ENCODE results near the gene PLXNC1.

PLXNC1 gene

GRCh38 chr12:94262228-94263010, 114.0 kb downstream of the PLXNC1 start:
- no peaks in the 10 kb centered on the region for H3K9me3 Mint-ChIP-seq
- H3K4me1 Mint-ChIP-seq: peaks cover 53% of the 10 kb centered on the region
- peak; percentile 84 for ATAC-seq
- H3K4me3 Mint-ChIP-seq: peak overlapping the region; percentile 84 to 87
- no peaks in the 10 kb centered on the region for H3K27me3 Mint-ChIP-seq
- peak; percentile 75 to 83 for DNase-seq
- peak overlapping the region; percentile 93 to 97 for H3K27ac Mint-ChIP-seq

- no peaks in the 10 kb centered on the region for H3K27me3 Mint-ChIP-seq
- H3K27ac Mint-ChIP-seq: peak overlapping the region; percentile 93 to 97
- H3K4me1 Mint-ChIP-seq: peaks cover 61% of the 10 kb centered on the region
- no peaks in the 10 kb centered on the region for H3K9me3 Mint-ChIP-seq
- ATAC-seq (peak; percentile 89), DNase-seq (peak; percentile 69 to 85)
- H3K4me3 Mint-ChIP-seq: peak overlapping the region; percentile 84 to 87
Measured at GRCh38 chr12:94263011-94263811, 114.8 kb downstream of the PLXNC1 start.

GRCh38 chr12:94263905-94264561, 115.7 kb downstream of the PLXNC1 start:
- no peaks in the 10 kb centered on the region for H3K9me3 Mint-ChIP-seq
- no peaks in the 10 kb centered on the region for H3K27me3 Mint-ChIP-seq
- DNase-seq (no peak), ATAC-seq (no peak)
- peak overlapping the region; percentile 84 to 87 for H3K4me3 Mint-ChIP-seq
- H3K4me1 Mint-ChIP-seq: peaks cover 69% of the 10 kb centered on the region
- H3K27ac Mint-ChIP-seq: peak overlapping the region in 1 of 2 donors; percentile 67

GRCh38 chr12:94264736-94265485, 116.5 kb downstream of the PLXNC1 start:
- H3K4me3 Mint-ChIP-seq: no peak overlapping the region
- ATAC-seq: no peak
- DNase-seq: no peak
- H3K27ac Mint-ChIP-seq: no peak overlapping the region
- no peaks in the 10 kb centered on the region for H3K27me3 Mint-ChIP-seq
- H3K9me3 Mint-ChIP-seq: no peaks in the 10 kb centered on the region
- H3K4me1 Mint-ChIP-seq: peaks cover 78% of the 10 kb centered on the region

- ATAC-seq (no peak), DNase-seq (no peak)
- Mint-ChIP-seq H3K27me3 (no peaks in the 10 kb centered on the region), H3K4me3 (no peak overlapping the region), H3K4me1 (peaks cover 84% of the 10 kb centered on the region), H3K9me3 (no peaks in the 10 kb centered on the region), H3K27ac (peak overlapping the region in 1 of 2 donors; percentile 71)
Measured at GRCh38 chr12:94265539-94265938, 117.2 kb downstream of the PLXNC1 start.

- Mint-ChIP-seq H3K27me3 (no peaks in the 10 kb centered on the region), H3K27ac (no peak overlapping the region), H3K9me3 (no peaks in the 10 kb centered on the region), H3K4me1 (peaks cover 90% of the 10 kb centered on the region), H3K4me3 (no peak overlapping the region)
- DNase-seq: no peak
- ATAC-seq: no peak
Measured at GRCh38 chr12:94265966-94266745, 117.8 kb downstream of the PLXNC1 start.

- peak overlapping the region in 1 of 2 donors; percentile 28 for H3K27ac Mint-ChIP-seq
- H3K4me3 Mint-ChIP-seq: peak overlapping the region; percentile 46 to 54
- DNase-seq (no peak), ATAC-seq (no peak)
- H3K9me3 Mint-ChIP-seq: no peaks in the 10 kb centered on the region
- H3K4me1 Mint-ChIP-seq: peaks cover 92% of the 10 kb centered on the region
- H3K27me3 Mint-ChIP-seq: no peaks in the 10 kb centered on the region
Measured at GRCh38 chr12:94266796-94267536, 118.6 kb downstream of the PLXNC1 start.

GRCh38 chr12:94267537-94267872, 119.1 kb downstream of the PLXNC1 start:
- Mint-ChIP-seq H3K27me3 (no peaks in the 10 kb centered on the region), H3K27ac (no peak overlapping the region), H3K9me3 (no peaks in the 10 kb centered on the region), H3K4me1 (peaks cover 92% of the 10 kb centered on the region), H3K4me3 (peak overlapping the region in 1 of 2 donors; percentile 46)
- no peak for DNase-seq
- ATAC-seq: no peak

- H3K27ac Mint-ChIP-seq: peak overlapping the region in 1 of 2 donors; percentile 41
- peaks cover 87% of the 10 kb centered on the region for H3K4me1 Mint-ChIP-seq
- H3K4me3 Mint-ChIP-seq: peak overlapping the region in 1 of 2 donors; percentile 54
- DNase-seq (no peak), ATAC-seq (peak; percentile 31)
- H3K27me3 Mint-ChIP-seq: no peaks in the 10 kb centered on the region
- H3K9me3 Mint-ChIP-seq: no peaks in the 10 kb centered on the region
Measured at GRCh38 chr12:94267921-94268471, 119.6 kb downstream of the PLXNC1 start.

GRCh38 chr12:94269316-94269999, 121.1 kb downstream of the PLXNC1 start:
- H3K27ac Mint-ChIP-seq: no peak overlapping the region
- peak overlapping the region; percentile 60 to 74 for H3K4me3 Mint-ChIP-seq
- DNase-seq: no peak
- H3K4me1 Mint-ChIP-seq: peaks cover 72% of the 10 kb centered on the region
- H3K27me3 Mint-ChIP-seq: no peaks in the 10 kb centered on the region
- ATAC-seq: peak; percentile 81
- H3K9me3 Mint-ChIP-seq: no peaks in the 10 kb centered on the region

- Mint-ChIP-seq H3K4me3 (peak overlapping the region in 1 of 2 donors; percentile 46), H3K27ac (no peak overlapping the region), H3K9me3 (no peaks in the 10 kb centered on the region), H3K4me1 (peaks cover 61% of the 10 kb centered on the region), H3K27me3 (no peaks in the 10 kb centered on the region)
- peak; percentile 39 for ATAC-seq
- DNase-seq: no peak
Measured at GRCh38 chr12:94271351-94271750, 123.0 kb downstream of the PLXNC1 start.

GRCh38 chr12:94272280-94272679, 123.9 kb downstream of the PLXNC1 start:
- Mint-ChIP-seq H3K4me3 (no peak overlapping the region), H3K4me1 (peaks cover 52% of the 10 kb centered on the region), H3K27ac (no peak overlapping the region), H3K9me3 (no peaks in the 10 kb centered on the region), H3K27me3 (no peaks in the 10 kb centered on the region)
- no peak for ATAC-seq
- DNase-seq: no peak

GRCh38 chr12:94273272-94273671, 124.9 kb downstream of the PLXNC1 start:
- Mint-ChIP-seq H3K27me3 (no peaks in the 10 kb centered on the region), H3K27ac (no peak overlapping the region), H3K4me1 (peaks cover 42% of the 10 kb centered on the region), H3K9me3 (no peaks in the 10 kb centered on the region), H3K4me3 (no peak overlapping the region)
- ATAC-seq: no peak
- DNase-seq: no peak

Data from stimulated activated naive CD8-positive, alpha-beta T cell treated with anti-CD3 and anti-CD28 coated beads, Interleukin-15, amount 100 ng/mL, for 72 hours (primary cell).